Measurements from ENCODE around the gene STIMATE.

The STIMATE gene

DNA sequence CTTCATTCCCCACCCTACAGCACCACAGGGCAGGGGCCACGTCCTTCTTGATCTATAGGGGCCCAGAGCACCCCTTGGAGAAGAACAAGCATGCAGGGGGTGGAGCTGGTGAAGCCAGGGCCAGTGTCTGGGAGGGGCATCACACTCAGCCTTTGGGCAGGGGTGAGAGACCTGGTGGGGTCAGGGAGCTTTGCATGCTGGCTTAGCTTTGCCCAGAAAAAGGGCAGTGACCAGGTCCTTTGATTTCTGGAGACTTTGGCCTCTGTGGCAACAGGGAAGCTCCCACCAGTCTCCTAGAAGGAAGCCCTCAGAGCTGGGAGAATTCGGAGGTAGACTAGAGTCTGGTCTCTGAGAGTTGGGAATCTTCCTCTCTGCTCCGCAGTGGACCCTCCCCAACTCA lies 67.9 kb downstream of the STIMATE start:
- no peak overlapping the region for H3K4me3 ChIP-seq (ENCODE audit: low read depth, low read length)
- TF ChIP-seq, protein P1, sequence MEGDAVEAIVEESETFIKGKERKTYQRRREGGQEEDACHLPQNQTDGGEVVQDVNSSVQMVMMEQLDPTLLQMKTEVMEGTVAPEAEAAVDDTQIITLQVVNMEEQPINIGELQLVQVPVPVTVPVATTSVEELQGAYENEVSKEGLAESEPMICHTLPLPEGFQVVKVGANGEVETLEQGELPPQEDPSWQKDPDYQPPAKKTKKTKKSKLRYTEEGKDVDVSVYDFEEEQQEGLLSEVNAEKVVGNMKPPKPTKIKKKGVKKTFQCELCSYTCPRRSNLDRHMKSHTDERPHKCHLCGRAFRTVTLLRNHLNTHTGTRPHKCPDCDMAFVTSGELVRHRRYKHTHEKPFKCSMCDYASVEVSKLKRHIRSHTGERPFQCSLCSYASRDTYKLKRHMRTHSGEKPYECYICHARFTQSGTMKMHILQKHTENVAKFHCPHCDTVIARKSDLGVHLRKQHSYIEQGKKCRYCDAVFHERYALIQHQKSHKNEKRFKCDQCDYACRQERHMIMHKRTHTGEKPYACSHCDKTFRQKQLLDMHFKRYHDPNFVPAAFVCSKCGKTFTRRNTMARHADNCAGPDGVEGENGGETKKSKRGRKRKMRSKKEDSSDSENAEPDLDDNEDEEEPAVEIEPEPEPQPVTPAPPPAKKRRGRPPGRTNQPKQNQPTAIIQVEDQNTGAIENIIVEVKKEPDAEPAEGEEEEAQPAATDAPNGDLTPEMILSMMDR (IDR thresholded peaks at IDR 0.05; ENCODE audit: borderline replicate concordance, insufficient read depth, low read depth, low read length), result no peak

DNA sequence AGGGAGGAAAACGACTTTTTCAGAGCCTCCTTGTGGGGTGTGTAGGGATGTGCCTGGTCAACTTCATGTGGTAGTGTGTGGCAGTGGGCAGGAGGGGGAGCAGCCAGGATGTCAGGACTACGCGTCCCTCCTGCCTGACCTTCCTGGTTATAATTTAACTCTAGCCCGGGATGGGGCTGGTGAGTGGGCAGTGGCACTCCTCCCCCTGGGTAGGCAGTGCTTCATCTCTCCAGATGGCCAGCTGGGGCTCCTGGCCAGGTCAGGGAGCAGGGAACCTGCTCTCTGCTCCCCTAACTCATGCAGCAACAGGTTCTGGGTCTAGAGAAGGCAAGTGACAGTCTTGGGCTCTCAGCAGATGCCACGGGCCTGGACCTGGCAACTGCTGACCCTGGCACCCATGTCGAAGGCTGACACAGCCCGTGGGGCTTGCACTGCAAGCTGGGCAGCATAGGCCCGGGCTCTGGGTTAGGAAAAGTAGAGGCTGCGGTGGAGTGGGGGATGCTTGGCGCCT lies 69.4 kb downstream of the STIMATE start:
- no peak overlapping the region for H3K4me3 ChIP-seq (ENCODE audit: low read depth, low read length)
- TF ChIP-seq, protein P1 (IDR thresholded peaks at IDR 0.05; ENCODE audit: borderline replicate concordance, insufficient read depth, low read depth, low read length), result no peak

DNA sequence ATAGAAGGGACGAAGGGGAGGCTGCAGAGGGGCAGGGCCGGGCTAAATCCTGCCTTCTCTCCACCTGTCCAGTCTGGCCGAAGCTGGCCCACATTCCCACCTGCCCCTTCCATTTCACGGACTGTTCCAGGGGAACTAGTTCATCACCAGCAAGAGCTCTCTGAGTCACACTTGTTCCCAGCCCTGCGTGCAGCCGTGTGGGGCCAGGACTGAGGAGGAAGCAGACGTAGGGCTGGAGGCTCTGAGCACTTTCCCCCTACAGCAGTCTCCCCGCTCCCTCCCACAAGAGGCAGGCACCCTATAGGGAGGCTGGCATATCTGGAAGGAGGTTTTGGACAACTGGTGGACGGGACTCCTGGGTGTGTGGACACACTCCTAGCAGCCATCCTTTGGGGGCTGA lies 69.9 kb downstream of the STIMATE start:
- TF ChIP-seq, protein P1 (IDR thresholded peaks at IDR 0.05; ENCODE audit: borderline replicate concordance, insufficient read depth, low read depth, low read length), result no peak
- H3K4me3 ChIP-seq (ENCODE audit: low read depth, low read length), result no peak overlapping the region

DNA sequence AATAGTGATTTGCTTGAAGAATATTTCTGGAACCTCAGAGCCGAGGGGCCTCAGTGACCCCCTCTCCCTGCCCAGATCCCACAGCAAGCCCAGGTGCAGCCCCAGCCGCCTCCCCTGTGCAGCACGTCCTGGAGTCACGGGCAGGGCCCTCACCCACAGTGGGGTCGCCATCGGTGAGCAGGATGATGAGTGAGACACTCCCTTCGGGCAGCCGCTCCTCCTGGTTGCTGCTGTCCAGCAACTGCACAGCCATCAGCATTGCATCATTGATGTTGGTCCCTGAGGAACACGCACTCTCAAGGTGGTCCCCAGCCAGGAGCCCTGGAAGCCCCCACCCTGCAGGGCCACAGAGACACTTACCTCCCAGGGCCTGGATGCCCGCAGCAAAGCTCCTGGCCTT lies 73.3 kb downstream of the STIMATE start:
- no peak overlapping the region for H3K4me3 ChIP-seq (ENCODE audit: low read depth, low read length)

DNA sequence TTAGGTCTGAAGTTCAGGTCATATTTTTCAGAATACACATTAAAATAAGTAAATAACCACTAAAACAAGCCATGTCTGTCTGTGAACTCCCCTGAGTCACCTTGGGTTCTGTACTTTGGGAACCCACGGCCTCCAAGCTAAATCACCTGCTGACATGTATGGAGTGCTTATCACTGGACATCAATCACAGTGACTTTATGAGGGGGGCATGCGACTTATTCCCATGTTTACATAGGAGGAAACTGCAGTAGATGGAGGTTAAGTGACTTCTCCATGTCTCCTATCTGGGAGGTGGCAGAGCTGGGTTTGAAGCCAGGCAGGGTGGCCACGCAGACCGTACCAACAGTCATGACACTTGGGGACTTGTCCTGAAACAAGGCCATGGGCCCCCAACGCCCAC lies 75.0 kb downstream of the STIMATE start:
- TF ChIP-seq, protein P1 (IDR thresholded peaks at IDR 0.05; ENCODE audit: borderline replicate concordance, insufficient read depth, low read depth, low read length), result no peak
- H3K4me3 ChIP-seq (ENCODE audit: low read depth, low read length), result no peak overlapping the region

More for the DNA sequence above, 73.3 kb downstream of the STIMATE start:
- TF ChIP-seq, protein P1 (IDR thresholded peaks at IDR 0.05; ENCODE audit: borderline replicate concordance, insufficient read depth, low read depth, low read length), result no peak

DNA sequence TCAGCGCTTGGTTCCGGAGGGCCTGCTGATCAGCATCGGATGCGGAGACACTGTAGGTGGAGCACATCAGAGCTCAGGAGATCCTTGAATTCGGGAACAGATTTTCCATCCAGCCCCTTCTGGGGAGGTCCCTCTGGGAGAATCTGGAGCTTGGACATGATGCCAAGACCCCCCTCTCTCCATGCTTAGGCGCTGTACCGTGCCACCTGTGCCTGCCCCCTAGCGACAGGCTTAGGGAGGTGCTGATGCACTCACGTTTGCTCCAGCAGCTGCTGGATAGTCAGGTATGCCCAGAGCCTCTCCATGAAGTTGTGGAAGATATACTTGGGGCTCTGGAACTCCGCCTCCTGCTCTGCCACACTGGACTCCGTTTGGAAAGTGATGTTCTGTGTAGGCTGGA lies 76.6 kb downstream of the STIMATE start:
- H3K4me3 ChIP-seq (ENCODE audit: low read depth, low read length), result no peak overlapping the region
- TF ChIP-seq, protein P1 (IDR thresholded peaks at IDR 0.05; ENCODE audit: borderline replicate concordance, insufficient read depth, low read depth, low read length), result peak; percentile 87

DNA sequence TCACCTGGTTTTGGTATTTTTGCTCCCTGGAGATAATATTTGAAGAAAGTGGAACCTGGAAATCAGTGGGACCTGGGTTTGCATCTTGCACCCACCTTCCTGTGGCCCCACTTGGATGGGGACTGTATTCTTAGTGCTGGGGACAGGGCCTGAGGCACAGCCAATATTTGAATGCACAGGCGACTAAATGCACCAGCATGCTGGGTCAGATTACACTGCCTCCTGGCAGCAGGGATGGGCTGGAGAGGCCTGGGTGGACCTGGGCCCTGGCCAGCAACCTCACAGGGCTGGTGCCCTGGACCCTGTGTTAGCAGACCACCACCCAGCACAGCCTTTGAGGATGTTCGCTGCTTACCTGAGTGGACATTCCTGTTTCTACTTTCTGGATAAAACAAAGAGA lies 77.4 kb downstream of the STIMATE start:
- no peak overlapping the region for H3K4me3 ChIP-seq (ENCODE audit: low read depth, low read length)
- TF ChIP-seq, protein P1 (IDR thresholded peaks at IDR 0.05; ENCODE audit: borderline replicate concordance, insufficient read depth, low read depth, low read length), result no peak

All from GM12875 (cell line).